ENCODE data around the gene FCN1.

FCN1 gene

GRCh38 chr9:134937164-134937555, 19.4 kb upstream of the FCN1 start:
- no peak for DNase-seq (ENCODE audit: low spot score)

- DNase-seq (ENCODE audit: low spot score) = no peak
Observed at GRCh38 chr9:134936346-134937163, 18.8 kb upstream of the FCN1 start.

GRCh38 chr9:134935701-134936345, 18.1 kb upstream of the FCN1 start:
- DNase-seq (ENCODE audit: low spot score) = no peak

GRCh38 chr9:134935056-134935640, 17.4 kb upstream of the FCN1 start:
- no peak for DNase-seq (ENCODE audit: low spot score)

GRCh38 chr9:134933076-134933659, 15.5 kb upstream of the FCN1 start:
- no peak for DNase-seq (ENCODE audit: low spot score)

- no peak for DNase-seq (ENCODE audit: low spot score)
Observed at GRCh38 chr9:134932606-134933005, 14.9 kb upstream of the FCN1 start.

GRCh38 chr9:134932171-134932570, 14.5 kb upstream of the FCN1 start:
- DNase-seq (ENCODE audit: low spot score) = no peak

GRCh38 chr9:134930398-134930797, 12.7 kb upstream of the FCN1 start:
- DNase-seq (ENCODE audit: low spot score) = no peak

- no peak for DNase-seq (ENCODE audit: low spot score)
Observed at GRCh38 chr9:134929193-134930158, 11.8 kb upstream of the FCN1 start.

- DNase-seq (ENCODE audit: low spot score) = no peak
Observed at GRCh38 chr9:134928436-134929192, 10.9 kb upstream of the FCN1 start.

GRCh38 chr9:134925011-134925511, 7.3 kb upstream of the FCN1 start:
- DNase-seq (ENCODE audit: low spot score) = no peak

- DNase-seq (ENCODE audit: low spot score) = no peak
Observed at GRCh38 chr9:134923466-134923865, 5.8 kb upstream of the FCN1 start.

- DNase-seq (ENCODE audit: low spot score) = no peak
Observed at GRCh38 chr9:134922932-134923240, 5.2 kb upstream of the FCN1 start.

- no peak for DNase-seq (ENCODE audit: low spot score)
Observed at GRCh38 chr9:134922066-134922931, 4.6 kb upstream of the FCN1 start.

- DNase-seq (ENCODE audit: low spot score) = no peak
Observed at GRCh38 chr9:134919303-134919702, 1.6 kb upstream of the FCN1 start.

- no peak for DNase-seq (ENCODE audit: low spot score)
Observed at GRCh38 chr9:134918646-134919045, 934 bp upstream of the FCN1 start.

GRCh38 chr9:134916161-134916665, 1.5 kb downstream of the FCN1 start:
- DNase-seq (ENCODE audit: low spot score) = no peak

GRCh38 chr9:134915046-134915985, 2.4 kb downstream of the FCN1 start:
- no peak for DNase-seq (ENCODE audit: low spot score)

- no peak for DNase-seq (ENCODE audit: low spot score)
Observed at GRCh38 chr9:134914501-134914834, 3.2 kb downstream of the FCN1 start.
